Type B pancreatic cell (in vitro differentiated cells): ENCODE results near the gene UNC5C. TPM values are rescaled to one million over a fixed set of nuclear protein-coding genes. Genes with fewer than 3 reads are reported as not detected.
"Not testable (repeated sequence)": the region's sequence is repeated elsewhere in the genome, so short reads cannot be mapped to it uniquely, and the experiment has no call there.

Experiments
- DNase-seq: peaks from one replicate; pipeline ENCODE4 v3.0.0; 2021; ENCODE audit warnings: mixed read lengths; ENCODE audit not compliant: unreplicated experiment; ENCODE audit errors: extremely low spot score
- H3K27ac Mint-ChIP-seq: 2 replicates; pipeline ENCODE4 v1.8.0; 2021; ENCODE audit warnings: mild to moderate bottlenecking, mixed read lengths
- H3K27me3 Mint-ChIP-seq: 2 replicates; pipeline ENCODE4 v1.8.0; 2021; ENCODE audit warnings: mixed read lengths
- H3K36me3 Mint-ChIP-seq: 2 replicates; pipeline ENCODE4 v1.8.0; 2021; ENCODE audit warnings: mixed read lengths
- H3K4me1 Mint-ChIP-seq: one replicate; pipeline ENCODE4 v1.8.0; 2021; ENCODE audit warnings: mixed read lengths; ENCODE audit not compliant: unreplicated experiment
- H3K4me3 Mint-ChIP-seq: 2 replicates; pipeline ENCODE4 v1.8.0; 2021; ENCODE audit warnings: mild to moderate bottlenecking, mixed read lengths
- H3K9me3 Mint-ChIP-seq: 2 replicates; pipeline ENCODE4 v1.8.0; 2021; ENCODE audit warnings: mixed read lengths
- CTCF ChIP-seq: fragments of 200-600 bp; sonication (generic); conservative IDR thresholded peaks from 2 replicates; pipeline ENCODE4 v1.5.0; 2021; ENCODE audit warnings: antibody characterized with exemption, mild to moderate bottlenecking
- total RNA-seq: library from RNA; stranded (reverse); gene quantifications from 2 replicates; pipeline ENCODE4 v1.2.1, GENCODE V29; 2021; ENCODE audit warnings: low replicate concordance

UNC5C gene
- total RNA-seq, 1 donor from 2014 or later: 95.0 TPM

GRCh38 chr4:95178938-95179337 lies 369.8 kb downstream of the UNC5C start:
- H3K36me3 Mint-ChIP-seq: peaks cover 40% of the 10 kb centered on the region
- H3K27ac Mint-ChIP-seq: no peak overlapping the region
- H3K4me1 Mint-ChIP-seq: peaks cover 17% of the 10 kb centered on the region

GRCh38 chr4:95171377-95171776 lies 377.4 kb downstream of the UNC5C start:
- not testable (repeated sequence) for H3K9me3 Mint-ChIP-seq, H3K27me3 Mint-ChIP-seq, H3K27ac Mint-ChIP-seq, H3K4me1 Mint-ChIP-seq, DNase-seq, H3K4me3 Mint-ChIP-seq
- H3K36me3 Mint-ChIP-seq: peaks cover 25% of the 10 kb centered on the region

More at GRCh38 chr4:95178938-95179337, 369.8 kb downstream of the UNC5C start:
- TF ChIP-seq CTCF: no peak
- peaks cover 4% of the 10 kb centered on the region for H3K9me3 Mint-ChIP-seq
- H3K27me3 Mint-ChIP-seq: peaks cover 20% of the 10 kb centered on the region
- no peak for DNase-seq
- H3K4me3 Mint-ChIP-seq: no peak overlapping the region

GRCh38 chr4:95170176-95170575 lies 378.6 kb downstream of the UNC5C start:
- Mint-ChIP-seq H3K4me1 (peaks cover 8% of the 10 kb centered on the region), H3K27ac (no peak overlapping the region), H3K27me3 (peaks cover 9% of the 10 kb centered on the region), H3K9me3 (no peaks in the 10 kb centered on the region), H3K36me3 (peaks cover 25% of the 10 kb centered on the region), H3K4me3 (no peak overlapping the region)
- DNase-seq: no peak
- no peak for TF ChIP-seq CTCF

GRCh38 chr4:95167805-95168204 lies 381.0 kb downstream of the UNC5C start:
- H3K27ac Mint-ChIP-seq: no peak overlapping the region
- H3K4me3 Mint-ChIP-seq: no peak overlapping the region
- no peaks in the 10 kb centered on the region for H3K9me3 Mint-ChIP-seq
- peaks cover 28% of the 10 kb centered on the region for H3K36me3 Mint-ChIP-seq
- DNase-seq: no peak
- TF ChIP-seq CTCF: no peak
- H3K27me3 Mint-ChIP-seq: peaks cover 12% of the 10 kb centered on the region
- H3K4me1 Mint-ChIP-seq: peaks cover 8% of the 10 kb centered on the region

GRCh38 chr4:95165926-95166524 lies 382.7 kb downstream of the UNC5C start:
- Mint-ChIP-seq H3K9me3 (no peaks in the 10 kb centered on the region), H3K4me3 (no peak overlapping the region), H3K4me1 (peaks cover 8% of the 10 kb centered on the region), H3K27me3 (peaks cover 16% of the 10 kb centered on the region), H3K36me3 (peaks cover 29% of the 10 kb centered on the region), H3K27ac (no peak overlapping the region)
- no peak for DNase-seq
- TF ChIP-seq CTCF: peak; percentile 87

- TF ChIP-seq CTCF: no peak
- no peak overlapping the region for H3K4me3 Mint-ChIP-seq
- H3K27ac Mint-ChIP-seq: no peak overlapping the region
- peaks cover 18% of the 10 kb centered on the region for H3K4me1 Mint-ChIP-seq
- DNase-seq: no peak
- peaks cover 24% of the 10 kb centered on the region for H3K27me3 Mint-ChIP-seq
- H3K9me3 Mint-ChIP-seq: no peaks in the 10 kb centered on the region
- peaks cover 13% of the 10 kb centered on the region for H3K36me3 Mint-ChIP-seq
Observed at GRCh38 chr4:95162867-95163266, 385.9 kb downstream of the UNC5C start.
